DND-41 (cell line): Measurements from ENCODE around the gene FBN3.

ENCODE experiments used
- ATAC-seq: fragments of 200-7000 bp; cut with Tn5 transposase; 3 replicates; pipeline ENCODE4 v1.9.1; 2021; ENCODE audit warnings: low read depth; ENCODE audit not compliant: insufficient read depth
- DNase-seq: peaks from one replicate; pipeline ENCODE4 v3.0.0-alpha.2; 2020
- H2AFZ ChIP-seq: 2 replicates; pipeline ENCODE4 v1.6.0; 2012; ENCODE audit warnings: low read depth, low read length
- H3K27ac ChIP-seq: 2 replicates; pipeline ENCODE4 v1.5.1; 2012; ENCODE audit warnings: low read length, inconsistent platforms
- H3K27me3 ChIP-seq: fragments of 200-600 bp; sonication (generic); 2 replicates; pipeline ENCODE4 v1.6.0; 2012; ENCODE audit warnings: low read length, mild to moderate bottlenecking, inconsistent platforms; ENCODE audit not compliant: insufficient read depth, poor library complexity
- H3K36me3 ChIP-seq: 2 replicates; pipeline ENCODE4 v1.5.1; 2012; ENCODE audit warnings: low read length, inconsistent platforms; ENCODE audit not compliant: insufficient read depth
- H3K4me1 ChIP-seq: 2 replicates; pipeline ENCODE4 v1.5.1; 2012; ENCODE audit warnings: mild to moderate bottlenecking, low read length; ENCODE audit not compliant: insufficient read depth
- H3K4me2 ChIP-seq: 2 replicates; pipeline ENCODE4 v1.6.0; 2012; ENCODE audit warnings: mild to moderate bottlenecking, moderate library complexity, low read length, inconsistent platforms; ENCODE audit not compliant: insufficient read depth
- H3K4me3 ChIP-seq, 2 experiments: fragments of 200-600 bp in 1 of 2; shearing (Covaris generic) in 1 of 2; 2 replicates each; pipeline ENCODE4 v1.5.1; 2012 to 2016; ENCODE audit warnings: inconsistent platforms in 2 of 2, low read length in 2 of 2, mild to moderate bottlenecking in 2 of 2, low read depth in 1 of 2, moderate library complexity in 1 of 2
- H3K79me2 ChIP-seq: 2 replicates; pipeline ENCODE4 v1.6.0; 2012; ENCODE audit warnings: low read length, inconsistent platforms; ENCODE audit not compliant: insufficient read depth
- H3K9ac ChIP-seq: 2 replicates; pipeline ENCODE4 v1.6.0; 2012; ENCODE audit warnings: low read depth, mild to moderate bottlenecking, inconsistent platforms, low read length, moderate library complexity
- H3K9me3 ChIP-seq: 2 replicates; pipeline ENCODE4 v1.5.1; 2012; ENCODE audit warnings: low read length, moderate library complexity, mild to moderate bottlenecking, inconsistent platforms; ENCODE audit not compliant: insufficient read depth, severe bottlenecking
- H4K20me1 ChIP-seq: 2 replicates; pipeline ENCODE4 v1.6.0; 2012; ENCODE audit warnings: low read length; ENCODE audit not compliant: insufficient read depth
- CTCF ChIP-seq: IDR thresholded peaks from 2 replicates; pipeline ENCODE4 v1.5.1; 2012; ENCODE audit warnings: borderline replicate concordance, low read length, moderate library complexity, mild to moderate bottlenecking; ENCODE audit not compliant: poor library complexity, severe bottlenecking; ENCODE audit errors: extremely low read depth
- EZH2 ChIP-seq: IDR thresholded peaks from 3 replicates; pipeline ENCODE4 v1.6.1; 2012; ENCODE audit warnings: borderline replicate concordance, low read depth, mild to moderate bottlenecking, moderate library complexity, low read length, inconsistent platforms; ENCODE audit not compliant: severe bottlenecking

FBN3 gene

GRCh38 chr19:8115805-8116396, 33.5 kb downstream of the FBN3 start:
- Histone ChIP-seq H3K27ac (no peak overlapping the region), H3K9me3 (no peaks in the 10 kb centered on the region), H3K4me1 (no peaks in the 10 kb centered on the region), H3K79me2 (no peaks in the 10 kb centered on the region), H3K27me3 (no peaks in the 10 kb centered on the region), H3K9ac (no peak overlapping the region), H3K4me2 (no peak overlapping the region), H4K20me1 (no peaks in the 10 kb centered on the region), H2AFZ (no peak overlapping the region), H3K36me3 (no peaks in the 10 kb centered on the region), H3K4me3 (no peak overlapping the region)
- DNase-seq (no peak), ATAC-seq (no peak)
- no peak for TF ChIP-seq CTCF
- no peak for TF ChIP-seq EZH2

GRCh38 chr19:8113017-8113416, 36.4 kb downstream of the FBN3 start:
- no peak overlapping the region for H3K4me2 ChIP-seq
- H3K9me3 ChIP-seq: peaks cover 3% of the 10 kb centered on the region
- H3K9ac ChIP-seq: no peak overlapping the region
- no peak overlapping the region for H3K27ac ChIP-seq
- no peaks in the 10 kb centered on the region for H3K36me3 ChIP-seq
- no peaks in the 10 kb centered on the region for H3K27me3 ChIP-seq
- no peaks in the 10 kb centered on the region for H3K79me2 ChIP-seq
- H3K4me1 ChIP-seq: no peaks in the 10 kb centered on the region
- H2AFZ ChIP-seq: no peak overlapping the region
- no peaks in the 10 kb centered on the region for H4K20me1 ChIP-seq
- TF ChIP-seq EZH2 (no peak), CTCF (no peak)
- H3K4me3 ChIP-seq: no peak overlapping the region
- ATAC-seq (no peak), DNase-seq (no peak)

- Histone ChIP-seq H3K27ac (no peak overlapping the region), H3K9me3 (peaks cover 3% of the 10 kb centered on the region), H3K36me3 (no peaks in the 10 kb centered on the region), H3K4me2 (no peak overlapping the region), H3K27me3 (no peaks in the 10 kb centered on the region), H2AFZ (no peak overlapping the region), H3K9ac (no peak overlapping the region), H3K4me1 (no peaks in the 10 kb centered on the region), H4K20me1 (no peaks in the 10 kb centered on the region), H3K4me3 (no peak overlapping the region), H3K79me2 (no peaks in the 10 kb centered on the region)
- DNase-seq: no peak
- no peak for TF ChIP-seq CTCF
- no peak for TF ChIP-seq EZH2
- ATAC-seq: no peak
Observed at GRCh38 chr19:8111376-8111775, 38.0 kb downstream of the FBN3 start.
